Measurements from ENCODE around the gene FAM32A. TPM values are rescaled to one million over a fixed set of nuclear protein-coding genes. Genes with fewer than 3 reads are reported as not detected.

FAM32A gene
- total and polyA plus RNA-seq, 4 donors = 46.1 to 89.5 (median 63.5) TPM

GRCh38 chr19:16208064-16208759 is 23.0 kb downstream of the FAM32A start:
- no peaks in the 10 kb centered on the region for H3K4me1 ChIP-seq (ENCODE audit: control insufficient read depth in 1 of 2, insufficient read depth in 2 of 2, low read length in 2 of 2)
- no peak overlapping the region for H3K27ac ChIP-seq (ENCODE audit: low read depth in 1 of 2, low read length in 2 of 2)
- H3K4me3 ChIP-seq (ENCODE audit: low read length in 2 of 2) = no peak overlapping the region
- WGBS, 2 donors = 90% methylated on average over 21 of the region's 21 CpGs
- intact Hi-C loops (cut with DNase I) = no loop called here
- H3K27me3 ChIP-seq (ENCODE audit: control insufficient read depth in 1 of 2, insufficient read depth in 2 of 2, low read length in 1 of 2) = no peaks in the 10 kb centered on the region
- no peaks in the 10 kb centered on the region for H3K9me3 ChIP-seq (ENCODE audit: control insufficient read depth, low read length)
- H3K36me3 ChIP-seq (ENCODE audit: control insufficient read depth in 1 of 2, insufficient read depth in 2 of 2, low read length in 1 of 2) = peaks cover 0 to 4% of the 10 kb centered on the region in 2 donors
- ATAC-seq (ENCODE audit: low FRiP score) = no peak
- peak in 1 of 2 donors; percentile 68 for DNase-seq

DNA sequence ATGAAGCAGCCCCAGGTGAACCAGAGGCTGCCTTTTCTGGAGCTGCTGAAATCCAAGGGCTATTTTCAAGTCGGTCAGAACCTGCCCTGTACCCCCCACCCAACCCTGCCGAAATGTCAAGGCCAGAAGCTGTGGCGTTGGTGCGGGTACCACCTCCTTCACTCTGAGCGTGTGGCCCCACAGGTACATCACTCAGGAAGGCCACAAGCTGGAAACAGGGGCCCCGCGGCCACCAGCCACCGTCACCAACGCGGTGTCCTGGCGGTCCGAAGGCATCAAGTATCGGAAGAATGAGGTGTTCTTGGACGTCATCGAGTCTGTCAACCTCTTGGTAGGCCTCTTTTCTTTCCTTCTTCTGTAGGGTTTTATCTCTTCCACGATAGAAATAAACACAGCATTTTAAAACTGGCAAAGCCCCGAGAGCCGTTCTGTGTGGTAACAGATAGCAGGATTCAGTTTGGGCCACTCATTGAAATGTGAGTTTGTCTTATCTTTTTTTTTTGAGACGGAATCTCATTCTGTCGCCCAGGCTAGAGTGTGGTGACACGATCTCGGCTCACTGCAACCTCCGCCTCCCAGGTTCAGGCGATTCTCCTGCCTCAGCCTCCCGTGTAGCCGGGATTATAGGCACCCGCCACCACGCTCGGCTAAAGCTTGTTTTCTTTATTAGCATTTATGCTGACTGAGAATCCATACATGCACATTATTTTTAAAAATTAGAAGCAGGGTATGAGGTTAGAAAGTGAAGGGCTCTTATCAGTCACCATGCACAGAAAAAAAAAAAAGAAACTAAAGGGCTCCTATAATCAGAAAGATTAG is 23.8 kb downstream of the FAM32A start:
- no peak overlapping the region for H3K27ac ChIP-seq (ENCODE audit: low read depth in 1 of 2, low read length in 2 of 2)
- intact Hi-C loops (cut with DNase I) = no loop called here

GRCh38 chr19:16210168-16210567 is 25.0 kb downstream of the FAM32A start:
- H3K27me3 ChIP-seq (ENCODE audit: control insufficient read depth in 1 of 2, insufficient read depth in 2 of 2, low read length in 1 of 2) = no peaks in the 10 kb centered on the region
- H3K4me1 ChIP-seq (ENCODE audit: control insufficient read depth in 1 of 2, insufficient read depth in 2 of 2, low read length in 2 of 2) = no peaks in the 10 kb centered on the region
- intact Hi-C loops (cut with DNase I) = no loop called here
- peaks cover 0 to under 1% of the 10 kb centered on the region in 2 donors for H3K36me3 ChIP-seq (ENCODE audit: control insufficient read depth in 1 of 2, insufficient read depth in 2 of 2, low read length in 1 of 2)
- no peak overlapping the region for H3K4me3 ChIP-seq (ENCODE audit: low read length in 2 of 2)
- 85 to 90% methylated on average over 4 of the region's 4 CpGs for WGBS, 2 donors
- ATAC-seq (ENCODE audit: low FRiP score) (no peak), DNase-seq (no peak)
- no peak overlapping the region for H3K27ac ChIP-seq (ENCODE audit: low read depth in 1 of 2, low read length in 2 of 2)
- no peaks in the 10 kb centered on the region for H3K9me3 ChIP-seq (ENCODE audit: control insufficient read depth, low read length)

More for the DNA sequence above, 23.8 kb downstream of the FAM32A start:
- H3K9me3 ChIP-seq (ENCODE audit: control insufficient read depth, low read length) = no peaks in the 10 kb centered on the region
- no peak for ATAC-seq (ENCODE audit: low FRiP score)
- peaks cover 0 to 4% of the 10 kb centered on the region in 2 donors for H3K36me3 ChIP-seq (ENCODE audit: control insufficient read depth in 1 of 2, insufficient read depth in 2 of 2, low read length in 1 of 2)
- no peaks in the 10 kb centered on the region for H3K4me1 ChIP-seq (ENCODE audit: control insufficient read depth in 1 of 2, insufficient read depth in 2 of 2, low read length in 2 of 2)
- WGBS, 2 donors = 91% methylated on average over 29 of the region's 29 CpGs
- peak in 1 of 2 donors; percentile 68 for DNase-seq
- no peaks in the 10 kb centered on the region for H3K27me3 ChIP-seq (ENCODE audit: control insufficient read depth in 1 of 2, insufficient read depth in 2 of 2, low read length in 1 of 2)
- H3K4me3 ChIP-seq (ENCODE audit: low read length in 2 of 2) = no peak overlapping the region

- no peaks in the 10 kb centered on the region for H3K36me3 ChIP-seq (ENCODE audit: control insufficient read depth in 1 of 2, insufficient read depth in 2 of 2, low read length in 1 of 2)
- ATAC-seq (ENCODE audit: low FRiP score) = no peak
Observed at GRCh38 chr19:16213076-16213475, 27.9 kb downstream of the FAM32A start.

GRCh38 chr19:16216744-16217670 is 31.8 kb downstream of the FAM32A start:
- 91 to 95% methylated on average over 13 of the region's 13 CpGs for WGBS, 2 donors
- ATAC-seq (ENCODE audit: low FRiP score) = no peak
- no peak overlapping the region for H3K4me3 ChIP-seq (ENCODE audit: low read length in 2 of 2)
- H3K9me3 ChIP-seq (ENCODE audit: control insufficient read depth, low read length) = peaks cover 1% of the 10 kb centered on the region
- H3K36me3 ChIP-seq (ENCODE audit: control insufficient read depth in 1 of 2, insufficient read depth in 2 of 2, low read length in 1 of 2) = peaks cover 0 to 2% of the 10 kb centered on the region in 2 donors
- no peaks in the 10 kb centered on the region for H3K4me1 ChIP-seq (ENCODE audit: control insufficient read depth in 1 of 2, insufficient read depth in 2 of 2, low read length in 2 of 2)
- peak in 1 of 2 donors; percentile 61 for DNase-seq
- intact Hi-C loops (cut with DNase I) = no loop called here
- H3K27ac ChIP-seq (ENCODE audit: low read depth in 1 of 2, low read length in 2 of 2) = no peak overlapping the region
- no peaks in the 10 kb centered on the region for H3K27me3 ChIP-seq (ENCODE audit: control insufficient read depth in 1 of 2, insufficient read depth in 2 of 2, low read length in 1 of 2)

More at GRCh38 chr19:16213076-16213475, 27.9 kb downstream of the FAM32A start:
- H3K27me3 ChIP-seq (ENCODE audit: control insufficient read depth in 1 of 2, insufficient read depth in 2 of 2, low read length in 1 of 2) = no peaks in the 10 kb centered on the region
- no peaks in the 10 kb centered on the region for H3K9me3 ChIP-seq (ENCODE audit: control insufficient read depth, low read length)
- intact Hi-C loops (cut with DNase I) = no loop called here
- H3K27ac ChIP-seq (ENCODE audit: low read depth in 1 of 2, low read length in 2 of 2) = no peak overlapping the region
- no peaks in the 10 kb centered on the region for H3K4me1 ChIP-seq (ENCODE audit: control insufficient read depth in 1 of 2, insufficient read depth in 2 of 2, low read length in 2 of 2)
- no peak overlapping the region for H3K4me3 ChIP-seq (ENCODE audit: low read length in 2 of 2)
- DNase-seq = no peak

DNA sequence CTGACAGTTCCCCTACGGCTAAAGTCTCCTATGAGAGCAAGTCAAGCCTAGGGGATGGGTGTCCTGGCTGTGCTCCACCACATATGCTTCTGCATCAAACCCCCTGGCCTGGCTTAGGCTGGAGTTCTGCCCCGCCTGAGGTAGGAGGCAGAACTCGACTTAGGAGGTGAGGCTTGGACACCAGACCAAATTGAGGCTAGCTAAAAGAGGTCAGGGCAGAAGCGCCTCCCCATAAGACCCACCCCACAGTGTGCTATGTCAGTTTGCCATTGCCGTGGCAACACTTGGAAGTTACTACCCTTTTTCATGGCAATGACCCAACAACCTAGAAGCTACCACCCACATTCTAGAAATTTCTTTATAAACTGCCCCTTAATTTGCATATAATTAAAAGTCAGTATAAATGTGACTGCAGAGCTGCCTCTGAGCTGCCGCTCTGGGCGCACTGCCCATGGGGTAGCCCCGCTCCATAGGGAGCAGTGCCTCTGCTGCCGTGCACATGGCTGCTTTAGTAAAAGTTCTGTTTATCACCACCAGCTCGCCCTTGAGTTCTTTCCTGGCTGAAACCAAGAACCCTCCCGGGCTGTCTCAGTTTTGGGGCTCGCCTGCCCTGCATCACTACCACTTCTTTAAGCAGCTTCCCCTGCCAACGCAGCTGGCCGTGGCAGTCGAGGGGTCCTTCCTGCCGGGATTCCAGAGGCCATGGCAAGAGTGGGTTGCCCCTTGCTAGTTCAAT is 32.7 kb downstream of the FAM32A start:
- WGBS, 2 donors = 93 to 94% methylated on average over 16 of the region's 16 CpGs
- DNase-seq (peak in 1 of 2 donors; percentile 52), ATAC-seq (ENCODE audit: low FRiP score) (no peak)
- Histone ChIP-seq H3K4me3 (ENCODE audit: low read length in 2 of 2) (no peak overlapping the region), H3K36me3 (ENCODE audit: control insufficient read depth in 1 of 2, insufficient read depth in 2 of 2, low read length in 1 of 2) (peaks cover 0 to 2% of the 10 kb centered on the region in 2 donors), H3K27me3 (ENCODE audit: control insufficient read depth in 1 of 2, insufficient read depth in 2 of 2, low read length in 1 of 2) (no peaks in the 10 kb centered on the region), H3K4me1 (ENCODE audit: control insufficient read depth in 1 of 2, insufficient read depth in 2 of 2, low read length in 2 of 2) (no peaks in the 10 kb centered on the region), H3K9me3 (ENCODE audit: control insufficient read depth, low read length) (peaks cover 1% of the 10 kb centered on the region), H3K27ac (ENCODE audit: low read depth in 1 of 2, low read length in 2 of 2) (no peak overlapping the region)
- intact Hi-C loops (cut with DNase I) = no loop called here

DNA sequence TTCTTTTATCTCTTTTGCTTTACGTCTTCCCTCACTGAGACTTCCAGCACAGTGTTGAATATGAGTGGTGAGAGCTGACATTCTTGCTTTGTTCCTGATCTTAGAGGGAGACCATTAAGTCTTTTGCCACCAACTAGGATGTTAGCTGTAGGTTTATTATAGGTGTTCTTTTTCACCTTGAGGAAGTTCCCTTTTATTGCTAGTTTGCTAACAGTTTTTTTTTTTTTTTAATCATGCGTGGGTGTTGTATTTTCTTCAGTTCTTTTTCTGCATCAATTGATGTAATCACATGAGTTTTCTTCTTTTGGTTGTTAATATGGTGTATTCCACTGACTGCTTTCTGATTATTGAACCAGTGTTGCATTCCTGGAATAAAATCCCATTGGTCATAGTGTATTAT is 33.6 kb downstream of the FAM32A start:
- no peaks in the 10 kb centered on the region for H3K4me1 ChIP-seq (ENCODE audit: control insufficient read depth in 1 of 2, insufficient read depth in 2 of 2, low read length in 2 of 2)
- ATAC-seq (ENCODE audit: low FRiP score) = no peak
- intact Hi-C loops (cut with DNase I) = no loop called here
- H3K27ac ChIP-seq (ENCODE audit: low read depth in 1 of 2, low read length in 2 of 2) = no peak overlapping the region
- DNase-seq = no peak
- peaks cover 1% of the 10 kb centered on the region for H3K9me3 ChIP-seq (ENCODE audit: control insufficient read depth, low read length)
- peaks cover 0 to 4% of the 10 kb centered on the region in 2 donors for H3K36me3 ChIP-seq (ENCODE audit: control insufficient read depth in 1 of 2, insufficient read depth in 2 of 2, low read length in 1 of 2)
- WGBS, 2 donors = 87 to 93% methylated on average over 2 of the region's 2 CpGs
- H3K27me3 ChIP-seq (ENCODE audit: control insufficient read depth in 1 of 2, insufficient read depth in 2 of 2, low read length in 1 of 2) = no peaks in the 10 kb centered on the region
- H3K4me3 ChIP-seq (ENCODE audit: low read length in 2 of 2) = no peak overlapping the region

DNA sequence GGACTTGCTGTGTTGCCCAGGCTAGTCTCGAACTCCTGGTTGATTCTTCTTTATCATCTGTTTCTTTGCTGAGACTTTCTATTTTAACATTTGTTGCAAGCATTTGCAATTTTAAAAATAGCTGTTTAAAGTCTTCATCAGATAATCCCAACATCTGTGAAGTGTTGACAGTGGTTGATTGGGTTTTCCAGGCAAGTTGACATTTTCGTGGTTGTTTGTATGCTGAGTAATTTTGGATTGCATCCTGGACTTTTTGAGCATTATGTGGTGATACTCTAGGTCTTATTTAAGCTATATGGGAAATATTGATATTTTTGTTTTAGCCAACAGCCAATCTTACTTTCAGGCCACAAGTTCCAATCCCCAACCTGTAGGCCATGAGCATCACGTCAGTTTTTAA is 37.6 kb downstream of the FAM32A start:
- no peak overlapping the region for H3K4me3 ChIP-seq (ENCODE audit: low read length in 2 of 2)
- WGBS, 2 donors = 83 to 85% methylated on average over 3 of the region's 3 CpGs
- DNase-seq = no peak
- peaks cover 0 to 7% of the 10 kb centered on the region in 2 donors for H3K36me3 ChIP-seq (ENCODE audit: control insufficient read depth in 1 of 2, insufficient read depth in 2 of 2, low read length in 1 of 2)
- no peak overlapping the region for H3K27ac ChIP-seq (ENCODE audit: low read depth in 1 of 2, low read length in 2 of 2)
- no peaks in the 10 kb centered on the region for H3K4me1 ChIP-seq (ENCODE audit: control insufficient read depth in 1 of 2, insufficient read depth in 2 of 2, low read length in 2 of 2)
- no peak for ATAC-seq (ENCODE audit: low FRiP score)
- H3K27me3 ChIP-seq (ENCODE audit: control insufficient read depth in 1 of 2, insufficient read depth in 2 of 2, low read length in 1 of 2) = no peaks in the 10 kb centered on the region
- peaks cover 1% of the 10 kb centered on the region for H3K9me3 ChIP-seq (ENCODE audit: control insufficient read depth, low read length)
- intact Hi-C loops (cut with DNase I) = no loop called here

Data from aorta (tissue), 5 donors.